ENCODE data around the gene SRSF5. TPM values are rescaled to one million over a fixed set of nuclear protein-coding genes. Genes with fewer than 3 reads are reported as not detected.

SRSF5 gene
- total RNA-seq, 1 donor from 2014 or later = 126 TPM

GRCh38 chr14:69780092-69780491 is 13.2 kb downstream of the SRSF5 start:
- Histone ChIP-seq H3K27me3 (ENCODE audit: control insufficient read depth, insufficient read depth, low read length) (no peaks in the 10 kb centered on the region), H3K36me3 (ENCODE audit: control insufficient read depth, insufficient read depth, low read length) (peaks cover 4% of the 10 kb centered on the region), H3K4me3 (ENCODE audit: low read depth, low read length) (no peak overlapping the region)
- DNase-seq (ENCODE audit: low read depth) (no peak), FAIRE-seq (no peak)
- no peak for TF ChIP-seq CTCF (IDR thresholded peaks at IDR 0.05; ENCODE audit: insufficient read depth, low read length, severe bottlenecking)

DNA sequence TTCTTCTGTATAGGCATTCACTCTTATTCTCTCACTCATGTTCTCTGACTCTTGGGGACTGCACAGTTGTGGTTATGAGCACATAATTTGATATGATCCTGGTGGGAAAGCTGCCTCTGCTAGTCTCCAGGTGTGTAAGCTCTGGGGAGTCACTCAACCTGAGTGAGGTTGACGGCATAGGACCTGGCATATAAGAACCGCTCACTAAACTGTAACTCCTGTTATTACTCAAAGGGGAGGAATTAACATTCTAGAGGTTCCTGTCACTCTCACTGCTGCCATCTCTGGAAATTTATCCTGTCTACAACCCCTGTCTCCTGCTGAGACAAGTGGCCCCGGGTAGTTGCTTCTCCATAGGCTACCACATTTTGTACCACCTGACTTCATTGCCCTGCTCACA is 14.0 kb downstream of the SRSF5 start:
- no peak for FAIRE-seq
- TF ChIP-seq CTCF (IDR thresholded peaks at IDR 0.05; ENCODE audit: insufficient read depth, low read length, severe bottlenecking) = no peak
- Histone ChIP-seq H3K27me3 (ENCODE audit: control insufficient read depth, insufficient read depth, low read length) (no peaks in the 10 kb centered on the region), H3K4me3 (ENCODE audit: low read depth, low read length) (no peak overlapping the region), H3K36me3 (ENCODE audit: control insufficient read depth, insufficient read depth, low read length) (peaks cover 4% of the 10 kb centered on the region)
- DNase-seq (ENCODE audit: low read depth) = no peak

DNA sequence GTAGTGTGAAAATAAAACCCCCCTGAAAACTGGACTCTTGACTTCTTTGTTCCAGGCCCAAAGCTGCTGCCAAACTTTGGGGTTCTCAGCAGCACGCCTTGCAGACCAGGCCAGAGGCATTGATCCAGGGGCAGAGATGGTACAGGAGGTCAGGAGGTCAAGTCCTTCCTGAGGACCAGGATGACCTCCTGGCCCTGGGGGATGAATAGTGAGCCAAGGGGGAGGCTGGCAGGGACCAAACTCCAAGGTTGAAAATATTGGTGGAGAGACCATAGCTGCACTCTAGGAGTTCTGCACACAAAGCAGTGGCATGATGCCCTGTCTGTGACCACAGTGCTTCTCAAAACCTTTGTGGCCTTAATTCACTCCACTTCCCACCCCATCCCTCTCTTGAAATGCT is 18.0 kb downstream of the SRSF5 start:
- FAIRE-seq (no peak), DNase-seq (ENCODE audit: low read depth) (no peak)
- Histone ChIP-seq H3K4me3 (ENCODE audit: low read depth, low read length) (no peak overlapping the region), H3K27me3 (ENCODE audit: control insufficient read depth, insufficient read depth, low read length) (no peaks in the 10 kb centered on the region), H3K36me3 (ENCODE audit: control insufficient read depth, insufficient read depth, low read length) (no peaks in the 10 kb centered on the region)
- no peak for TF ChIP-seq CTCF (IDR thresholded peaks at IDR 0.05; ENCODE audit: insufficient read depth, low read length, severe bottlenecking)

GRCh38 chr14:69786603-69787002 is 19.7 kb downstream of the SRSF5 start:
- H3K4me3 ChIP-seq (ENCODE audit: low read depth, low read length) = no peak overlapping the region
- FAIRE-seq (no peak), DNase-seq (ENCODE audit: low read depth) (no peak)
- H3K27me3 ChIP-seq (ENCODE audit: control insufficient read depth, insufficient read depth, low read length) = no peaks in the 10 kb centered on the region
- H3K36me3 ChIP-seq (ENCODE audit: control insufficient read depth, insufficient read depth, low read length) = no peaks in the 10 kb centered on the region
- TF ChIP-seq CTCF (IDR thresholded peaks at IDR 0.05; ENCODE audit: insufficient read depth, low read length, severe bottlenecking) = no peak

DNA sequence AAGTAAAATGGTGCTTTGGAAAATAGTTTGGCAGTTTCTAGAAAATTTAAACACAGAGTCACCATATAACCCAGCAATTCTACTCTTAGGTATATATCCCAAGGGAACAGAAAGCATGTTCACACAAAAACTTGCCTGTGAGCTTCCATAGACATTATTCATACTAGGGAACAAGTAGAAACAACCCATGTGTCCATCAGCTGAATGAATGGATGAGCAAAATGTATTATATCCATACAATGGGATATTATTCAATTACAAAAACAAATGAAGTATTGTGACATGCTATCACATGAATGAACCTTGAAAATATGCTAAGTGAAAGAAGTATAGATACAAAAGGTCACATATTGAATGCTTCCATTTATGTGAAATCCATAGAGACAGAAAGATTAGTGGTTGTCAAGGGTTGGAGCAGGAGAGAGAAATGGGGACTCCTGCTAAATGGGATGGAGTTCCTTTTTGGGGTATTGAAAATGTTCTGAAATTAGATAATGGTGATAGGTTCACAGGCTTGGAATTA is 22.2 kb downstream of the SRSF5 start:
- DNase-seq (ENCODE audit: low read depth) (peak; percentile 94), FAIRE-seq (no peak)
- Histone ChIP-seq H3K4me3 (ENCODE audit: low read depth, low read length) (no peak overlapping the region), H3K36me3 (ENCODE audit: control insufficient read depth, insufficient read depth, low read length) (no peaks in the 10 kb centered on the region), H3K27me3 (ENCODE audit: control insufficient read depth, insufficient read depth, low read length) (no peaks in the 10 kb centered on the region)
- TF ChIP-seq CTCF (IDR thresholded peaks at IDR 0.05; ENCODE audit: insufficient read depth, low read length, severe bottlenecking) = no peak

GRCh38 chr14:69792887-69793421 is 26.0 kb downstream of the SRSF5 start:
- DNase-seq (ENCODE audit: low read depth) (no peak), FAIRE-seq (peak; percentile 18)
- no peaks in the 10 kb centered on the region for H3K36me3 ChIP-seq (ENCODE audit: control insufficient read depth, insufficient read depth, low read length)
- TF ChIP-seq CTCF (IDR thresholded peaks at IDR 0.05; ENCODE audit: insufficient read depth, low read length, severe bottlenecking) = no peak
- no peak overlapping the region for H3K4me3 ChIP-seq (ENCODE audit: low read depth, low read length)
- no peaks in the 10 kb centered on the region for H3K27me3 ChIP-seq (ENCODE audit: control insufficient read depth, insufficient read depth, low read length)
